ENCODE results near the gene KLHL10. TPM values are rescaled to one million over a fixed set of nuclear protein-coding genes. Genes with fewer than 3 reads are reported as not detected.

Gene KLHL10
- total and polyA plus RNA-seq, 2 of the 13 experiments (the other 11 are each of a cell fraction or from before 2014, with no cell fraction given) = 0.04 to 0.08 TPM

GRCh38 chr17:41864836-41865595, 27.4 kb downstream of the KLHL10 start, which contains the start of gene KLHL11 (continued):
- TF ChIP-seq ZSCAN12 (CRISPR knock-in tag; IDR thresholded peaks at IDR 0.05) (no peak), NRL (CRISPR knock-in tag; IDR thresholded peaks at IDR 0.05; ENCODE audit: borderline replicate concordance) (peak; percentile 54; the same call in 1 of the 2 replicates), ZNF639 (CRISPR knock-in tag; conservative IDR thresholded peaks at IDR 0.05) (0 out of 2 replicates have a peak, but pooled peaks have one; percentile 46), ZNF782 (CRISPR knock-in tag; IDR thresholded peaks at IDR 0.05; ENCODE audit: borderline replicate concordance) (peak; percentile 93), ZNF788 (CRISPR knock-in tag; IDR thresholded peaks at IDR 0.05; ENCODE audit: borderline replicate concordance) (peak; percentile 78; the same call in 1 of the 2 replicates), ZNF850 (CRISPR knock-in tag; conservative IDR thresholded peaks at IDR 0.05) (no peak), IRF2 (CRISPR knock-in tag; IDR thresholded peaks at IDR 0.05) (peak; percentile 59), ZNF674 (CRISPR knock-in tag; IDR thresholded peaks at IDR 0.05; ENCODE audit: low read depth) (no peak), BCL3 (CRISPR knock-in tag; IDR thresholded peaks at IDR 0.05) (peak; percentile 57), RCOR2 (CRISPR knock-in tag; IDR thresholded peaks at IDR 0.05) (no peak; the same call in 1 of the 2 replicates), JDP2 (CRISPR knock-in tag; IDR thresholded peaks at IDR 0.05; ENCODE audit: borderline replicate concordance) (no peak), ZNF770 (CRISPR knock-in tag; IDR thresholded peaks at IDR 0.05) (peak; percentile 90), SRF (IDR thresholded peaks at IDR 0.05; ENCODE audit: low read depth, low read length) (no peak)
- TF ChIP-seq, protein P1, sequence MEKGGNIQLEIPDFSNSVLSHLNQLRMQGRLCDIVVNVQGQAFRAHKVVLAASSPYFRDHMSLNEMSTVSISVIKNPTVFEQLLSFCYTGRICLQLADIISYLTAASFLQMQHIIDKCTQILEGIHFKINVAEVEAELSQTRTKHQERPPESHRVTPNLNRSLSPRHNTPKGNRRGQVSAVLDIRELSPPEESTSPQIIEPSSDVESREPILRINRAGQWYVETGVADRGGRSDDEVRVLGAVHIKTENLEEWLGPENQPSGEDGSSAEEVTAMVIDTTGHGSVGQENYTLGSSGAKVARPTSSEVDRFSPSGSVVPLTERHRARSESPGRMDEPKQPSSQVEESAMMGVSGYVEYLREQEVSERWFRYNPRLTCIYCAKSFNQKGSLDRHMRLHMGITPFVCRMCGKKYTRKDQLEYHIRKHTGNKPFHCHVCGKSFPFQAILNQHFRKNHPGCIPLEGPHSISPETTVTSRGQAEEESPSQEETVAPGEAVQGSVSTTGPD (CRISPR knock-in tag; IDR thresholded peaks at IDR 0.05) = no peak
- TF ChIP-seq, protein P2, sequence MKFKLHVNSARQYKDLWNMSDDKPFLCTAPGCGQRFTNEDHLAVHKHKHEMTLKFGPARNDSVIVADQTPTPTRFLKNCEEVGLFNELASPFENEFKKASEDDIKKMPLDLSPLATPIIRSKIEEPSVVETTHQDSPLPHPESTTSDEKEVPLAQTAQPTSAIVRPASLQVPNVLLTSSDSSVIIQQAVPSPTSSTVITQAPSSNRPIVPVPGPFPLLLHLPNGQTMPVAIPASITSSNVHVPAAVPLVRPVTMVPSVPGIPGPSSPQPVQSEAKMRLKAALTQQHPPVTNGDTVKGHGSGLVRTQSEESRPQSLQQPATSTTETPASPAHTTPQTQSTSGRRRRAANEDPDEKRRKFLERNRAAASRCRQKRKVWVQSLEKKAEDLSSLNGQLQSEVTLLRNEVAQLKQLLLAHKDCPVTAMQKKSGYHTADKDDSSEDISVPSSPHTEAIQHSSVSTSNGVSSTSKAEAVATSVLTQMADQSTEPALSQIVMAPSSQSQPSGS (CRISPR knock-in tag; IDR thresholded peaks at IDR 0.05) = no peak; the same call in 1 of the 2 replicates
- TF ChIP-seq, protein P3, sequence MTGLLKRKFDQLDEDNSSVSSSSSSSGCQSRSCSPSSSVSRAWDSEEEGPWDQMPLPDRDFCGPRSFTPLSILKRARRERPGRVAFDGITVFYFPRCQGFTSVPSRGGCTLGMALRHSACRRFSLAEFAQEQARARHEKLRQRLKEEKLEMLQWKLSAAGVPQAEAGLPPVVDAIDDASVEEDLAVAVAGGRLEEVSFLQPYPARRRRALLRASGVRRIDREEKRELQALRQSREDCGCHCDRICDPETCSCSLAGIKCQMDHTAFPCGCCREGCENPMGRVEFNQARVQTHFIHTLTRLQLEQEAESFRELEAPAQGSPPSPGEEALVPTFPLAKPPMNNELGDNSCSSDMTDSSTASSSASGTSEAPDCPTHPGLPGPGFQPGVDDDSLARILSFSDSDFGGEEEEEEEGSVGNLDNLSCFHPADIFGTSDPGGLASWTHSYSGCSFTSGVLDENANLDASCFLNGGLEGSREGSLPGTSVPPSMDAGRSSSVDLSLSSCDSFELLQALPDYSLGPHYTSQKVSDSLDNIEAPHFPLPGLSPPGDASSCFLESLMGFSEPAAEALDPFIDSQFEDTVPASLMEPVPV (CRISPR knock-in tag; IDR thresholded peaks at IDR 0.05) = peak; percentile 79; the same call in 1 of the 2 replicates
- TF ChIP-seq, protein P4, sequence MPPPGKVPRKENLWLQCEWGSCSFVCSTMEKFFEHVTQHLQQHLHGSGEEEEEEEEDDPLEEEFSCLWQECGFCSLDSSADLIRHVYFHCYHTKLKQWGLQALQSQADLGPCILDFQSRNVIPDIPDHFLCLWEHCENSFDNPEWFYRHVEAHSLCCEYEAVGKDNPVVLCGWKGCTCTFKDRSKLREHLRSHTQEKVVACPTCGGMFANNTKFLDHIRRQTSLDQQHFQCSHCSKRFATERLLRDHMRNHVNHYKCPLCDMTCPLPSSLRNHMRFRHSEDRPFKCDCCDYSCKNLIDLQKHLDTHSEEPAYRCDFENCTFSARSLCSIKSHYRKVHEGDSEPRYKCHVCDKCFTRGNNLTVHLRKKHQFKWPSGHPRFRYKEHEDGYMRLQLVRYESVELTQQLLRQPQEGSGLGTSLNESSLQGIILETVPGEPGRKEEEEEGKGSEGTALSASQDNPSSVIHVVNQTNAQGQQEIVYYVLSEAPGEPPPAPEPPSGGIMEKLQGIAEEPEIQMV (CRISPR knock-in tag; IDR thresholded peaks at IDR 0.05; ENCODE audit: low read depth) = 0 out of 2 replicates have a peak, but pooled peaks have one; percentile 39
